Thyroid gland (tissue), 4 donors: ENCODE results near the gene RAB11A.

Experiments
- POLR2A ChIP-seq, 2 donors: fragments of 450-650 bp; IDR thresholded peaks; one replicate each; pipeline ENCODE4 v1.6.1; 2017; ENCODE audit warnings: antibody characterized with exemption in 2 of 2, mild to moderate bottlenecking in 2 of 2, moderate library complexity in 1 of 2
- TF ChIP-seq, protein P1 (sequence below), 6 experiments: fragments of 200-600 bp in 3 of 6; fragments of 450-650 bp in 3 of 6; sonication (generic) in 3 of 6; IDR thresholded peaks; one replicate each; pipeline ENCODE4 v1.5.1; 2016 to 2019; ENCODE audit warnings: antibody characterized with exemption in 6 of 6, mild to moderate bottlenecking in 2 of 6, inconsistent platforms in 1 of 6, moderate library complexity in 1 of 6

- TF ChIP-seq POLR2A (IDR thresholded peaks at IDR 0.05) = no peak
- TF ChIP-seq, protein P1, sequence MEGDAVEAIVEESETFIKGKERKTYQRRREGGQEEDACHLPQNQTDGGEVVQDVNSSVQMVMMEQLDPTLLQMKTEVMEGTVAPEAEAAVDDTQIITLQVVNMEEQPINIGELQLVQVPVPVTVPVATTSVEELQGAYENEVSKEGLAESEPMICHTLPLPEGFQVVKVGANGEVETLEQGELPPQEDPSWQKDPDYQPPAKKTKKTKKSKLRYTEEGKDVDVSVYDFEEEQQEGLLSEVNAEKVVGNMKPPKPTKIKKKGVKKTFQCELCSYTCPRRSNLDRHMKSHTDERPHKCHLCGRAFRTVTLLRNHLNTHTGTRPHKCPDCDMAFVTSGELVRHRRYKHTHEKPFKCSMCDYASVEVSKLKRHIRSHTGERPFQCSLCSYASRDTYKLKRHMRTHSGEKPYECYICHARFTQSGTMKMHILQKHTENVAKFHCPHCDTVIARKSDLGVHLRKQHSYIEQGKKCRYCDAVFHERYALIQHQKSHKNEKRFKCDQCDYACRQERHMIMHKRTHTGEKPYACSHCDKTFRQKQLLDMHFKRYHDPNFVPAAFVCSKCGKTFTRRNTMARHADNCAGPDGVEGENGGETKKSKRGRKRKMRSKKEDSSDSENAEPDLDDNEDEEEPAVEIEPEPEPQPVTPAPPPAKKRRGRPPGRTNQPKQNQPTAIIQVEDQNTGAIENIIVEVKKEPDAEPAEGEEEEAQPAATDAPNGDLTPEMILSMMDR (IDR thresholded peaks at IDR 0.05) = no peak
Observed at GRCh38 chr15:65904301-65904700, 35.0 kb downstream of the RAB11A start.
